Mesendoderm (in vitro differentiated cells): Measurements from ENCODE around the gene ST3GAL6.

Experiments
- DNase-seq: peaks from one replicate; pipeline ENCODE4 v3.0.0; 2013
- H2AK5ac ChIP-seq: 2 replicates; pipeline ENCODE4 v1.6.1; 2013; ENCODE audit warnings: low read length, inconsistent platforms
- H2BK120ac ChIP-seq: 2 replicates; pipeline ENCODE4 v1.6.1; 2013; ENCODE audit warnings: low read depth, mild to moderate bottlenecking, low read length, moderate library complexity, mixed read lengths
- H2BK15ac ChIP-seq: replicated peaks from 2 replicates; pipeline ENCODE4 v1.6.1; 2013; ENCODE audit warnings: low read depth, mild to moderate bottlenecking, moderate library complexity
- H2BK5ac ChIP-seq: 2 replicates; pipeline ENCODE4 v1.6.1; 2013; ENCODE audit warnings: low read length, inconsistent platforms
- H3K18ac ChIP-seq: 2 replicates; pipeline ENCODE4 v1.6.1; 2013; ENCODE audit warnings: mild to moderate bottlenecking, low read length, mixed read lengths
- H3K23ac ChIP-seq: one replicate; pipeline ENCODE4 v1.6.1; 2013; ENCODE audit warnings: low read length
- H3K27ac ChIP-seq: 2 replicates; pipeline ENCODE4 v1.5.1; 2013; ENCODE audit warnings: low read depth, mild to moderate bottlenecking, inconsistent platforms, low read length, moderate library complexity
- H3K27me3 ChIP-seq: 2 replicates; pipeline ENCODE4 v1.6.1; 2013; ENCODE audit warnings: low read length, control low read depth, mild to moderate bottlenecking, inconsistent platforms; ENCODE audit not compliant: insufficient read depth, poor library complexity
- H3K36me3 ChIP-seq: 2 replicates; pipeline ENCODE4 v1.6.1; 2013; ENCODE audit warnings: low read length, inconsistent platforms; ENCODE audit not compliant: control insufficient read depth, insufficient read depth
- H3K4ac ChIP-seq: one replicate; pipeline ENCODE4 v1.6.1; 2013; ENCODE audit warnings: low read depth, mild to moderate bottlenecking, low read length, moderate library complexity
- H3K4me1 ChIP-seq: 2 replicates; pipeline ENCODE4 v1.6.1; 2013; ENCODE audit warnings: low read depth, low read length, inconsistent platforms; ENCODE audit not compliant: control insufficient read depth
- H3K4me2 ChIP-seq: 2 replicates; pipeline ENCODE4 v1.6.1; 2013; ENCODE audit warnings: low read length
- H3K4me3 ChIP-seq: 2 replicates; pipeline ENCODE4 v1.5.1; 2013; ENCODE audit warnings: mild to moderate bottlenecking, low read length
- H3K56ac ChIP-seq: one replicate; pipeline ENCODE4 v1.6.1; 2013; ENCODE audit warnings: low read length
- H3K79me1 ChIP-seq: 2 replicates; pipeline ENCODE4 v1.6.1; 2013; ENCODE audit warnings: low read length, inconsistent platforms
- H3K79me2 ChIP-seq: 2 replicates; pipeline ENCODE4 v1.6.1; 2013; ENCODE audit warnings: mild to moderate bottlenecking, low read length; ENCODE audit not compliant: control insufficient read depth, insufficient read depth
- H3K9ac ChIP-seq: 2 replicates; pipeline ENCODE4 v1.6.1; 2013; ENCODE audit warnings: low read length, inconsistent platforms
- H4K5ac ChIP-seq: one replicate; pipeline ENCODE4 v1.6.1; 2013; ENCODE audit warnings: low read length
- H4K8ac ChIP-seq: one replicate; pipeline ENCODE4 v1.6.1; 2013; ENCODE audit warnings: low read depth, mild to moderate bottlenecking, control low read depth, low read length, moderate library complexity
- WGBS: extraction: QIAGEN DNeasy Blood & Tissue Kit; methylation state at CpG from one replicate; pipeline ENCODE4 v1.1.7; 2013; ENCODE audit warnings: low lambda C conversion rate, missing lambda C conversion rate; ENCODE audit not compliant: insufficient coverage; ENCODE audit errors: extremely low coverage; 5-methylcytosine and 5-hydroxymethylcytosine counted together

The ST3GAL6 gene

GRCh38 chr3:98731720-98732285 is 31.3 kb upstream of the ST3GAL6 start:
- no peak overlapping the region for H4K5ac ChIP-seq
- no peak for DNase-seq
- H3K79me2 ChIP-seq, result peaks cover 1% of the 10 kb centered on the region
- H2BK120ac ChIP-seq, result no peak overlapping the region
- H3K4ac ChIP-seq, result no peak overlapping the region
- no CpG with 5 or more reads among the region's 12 CpGs for WGBS
- no peaks in the 10 kb centered on the region for H3K36me3 ChIP-seq
- H3K9ac ChIP-seq, result peak overlapping the region; percentile 77
- H3K27ac ChIP-seq, result no peak overlapping the region
- no peak overlapping the region for H2AK5ac ChIP-seq
- H2BK5ac ChIP-seq, result no peak overlapping the region
- H3K23ac ChIP-seq, result no peak overlapping the region
- peaks cover 2% of the 10 kb centered on the region for H3K4me1 ChIP-seq
- H3K79me1 ChIP-seq, result peaks cover 6% of the 10 kb centered on the region
- H3K4me2 ChIP-seq, result peak overlapping the region; percentile 82
- H3K4me3 ChIP-seq, result peak overlapping the region; percentile 16
- no peaks in the 10 kb centered on the region for H3K27me3 ChIP-seq
- H4K8ac ChIP-seq, result no peak overlapping the region
- H3K56ac ChIP-seq, result peak overlapping the region; percentile 94
- no peak overlapping the region for H2BK15ac ChIP-seq
- no peak overlapping the region for H3K18ac ChIP-seq

DNA sequence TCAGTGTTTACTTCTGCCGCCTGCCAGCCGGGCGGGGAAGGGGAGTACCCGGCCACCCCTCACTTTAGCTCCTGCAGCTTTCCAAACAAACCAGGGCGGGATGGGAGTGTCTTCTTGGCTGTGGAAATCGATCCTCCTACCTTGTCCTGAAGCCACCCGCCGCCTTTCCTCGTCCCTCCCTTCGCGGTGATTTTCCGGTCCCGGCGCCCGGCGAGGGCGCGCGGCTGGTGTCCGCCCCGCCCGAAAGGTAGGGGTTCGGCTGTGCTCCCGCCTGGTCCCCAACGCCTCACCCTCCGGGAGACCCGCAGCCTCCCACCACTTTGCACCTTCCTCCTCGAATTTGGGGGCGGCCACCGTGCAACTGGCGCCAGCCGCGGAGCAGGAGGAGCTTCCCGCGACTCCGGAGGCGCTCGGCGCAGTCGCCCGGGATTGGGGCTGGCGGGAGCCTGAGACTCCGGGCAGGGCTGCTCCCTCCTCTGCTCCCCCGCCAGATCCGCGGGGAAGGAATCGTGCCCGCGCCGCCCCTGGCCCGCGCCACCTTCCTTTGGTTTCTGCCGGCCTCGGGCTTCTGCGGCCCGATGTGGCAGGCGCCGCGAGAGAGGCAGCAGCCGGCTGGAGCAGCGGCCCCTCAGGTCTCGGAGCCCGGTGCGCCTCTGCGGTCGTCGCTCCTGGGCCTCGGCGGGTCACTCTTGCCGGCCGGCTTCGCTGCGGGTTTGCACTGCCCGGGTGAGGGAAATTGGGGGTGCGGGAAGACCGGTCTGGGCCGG is 30.7 kb upstream of the ST3GAL6 start:
- Histone ChIP-seq H3K9ac (peak overlapping the region; percentile 77), H3K4ac (no peak overlapping the region), H3K56ac (peak overlapping the region; percentile 94), H3K4me2 (peak overlapping the region; percentile 82), H3K27ac (peak overlapping the region; percentile 42), H2BK5ac (peak overlapping the region; percentile 35), H3K23ac (peak overlapping the region; percentile 94), H2BK15ac (no peak overlapping the region), H3K36me3 (no peaks in the 10 kb centered on the region), H2AK5ac (no peak overlapping the region), H3K18ac (peak overlapping the region; percentile 57), H3K27me3 (no peaks in the 10 kb centered on the region), H3K79me2 (peaks cover 1% of the 10 kb centered on the region), H3K4me3 (peak overlapping the region; percentile 59), H4K5ac (no peak overlapping the region), H4K8ac (no peak overlapping the region), H2BK120ac (peak overlapping the region; percentile 16), H3K4me1 (peaks cover 2% of the 10 kb centered on the region), H3K79me1 (peaks cover 6% of the 10 kb centered on the region)
- no CpG with 5 or more reads among the region's 77 CpGs for WGBS
- peak; percentile 89 for DNase-seq

GRCh38 chr3:98733053-98733811 is 29.9 kb upstream of the ST3GAL6 start:
- no CpG with 5 or more reads among the region's 44 CpGs for WGBS
- Histone ChIP-seq H3K36me3 (no peaks in the 10 kb centered on the region), H4K8ac (no peak overlapping the region), H3K4me1 (peaks cover 2% of the 10 kb centered on the region), H3K56ac (peak overlapping the region; percentile 94), H3K79me2 (peaks cover 1% of the 10 kb centered on the region), H3K18ac (peak overlapping the region; percentile 57), H2BK15ac (no peak overlapping the region), H3K9ac (peak overlapping the region; percentile 77), H3K27me3 (no peaks in the 10 kb centered on the region), H3K23ac (no peak overlapping the region), H2BK120ac (peak overlapping the region; percentile 16), H3K27ac (peak overlapping the region; percentile 42), H3K4ac (no peak overlapping the region), H2BK5ac (no peak overlapping the region), H3K4me2 (peak overlapping the region; percentile 82), H4K5ac (no peak overlapping the region), H2AK5ac (no peak overlapping the region), H3K4me3 (peak overlapping the region; percentile 59), H3K79me1 (peaks cover 6% of the 10 kb centered on the region)
- DNase-seq, result peak; percentile 66

- Histone ChIP-seq H3K27ac (no peak overlapping the region), H2AK5ac (no peak overlapping the region), H3K79me2 (peaks cover 1% of the 10 kb centered on the region), H3K36me3 (no peaks in the 10 kb centered on the region), H3K27me3 (no peaks in the 10 kb centered on the region), H2BK5ac (no peak overlapping the region), H3K4me2 (peak overlapping the region; percentile 82), H3K56ac (peak overlapping the region; percentile 94), H3K23ac (no peak overlapping the region), H3K4me1 (peaks cover 2% of the 10 kb centered on the region), H4K5ac (no peak overlapping the region), H4K8ac (no peak overlapping the region), H3K18ac (peak overlapping the region; percentile 73), H3K4ac (no peak overlapping the region), H3K79me1 (peaks cover 6% of the 10 kb centered on the region), H2BK15ac (no peak overlapping the region), H2BK120ac (no peak overlapping the region), H3K4me3 (peak overlapping the region; percentile 59), H3K9ac (peak overlapping the region; percentile 77)
- WGBS, result no CpG with 5 or more reads among the region's 15 CpGs
- peak; percentile 32 for DNase-seq
Observed at GRCh38 chr3:98733812-98734281, 29.3 kb upstream of the ST3GAL6 start.

GRCh38 chr3:98734306-98734705 is 28.8 kb upstream of the ST3GAL6 start:
- peaks cover 6% of the 10 kb centered on the region for H3K79me1 ChIP-seq
- H3K27ac ChIP-seq, result no peak overlapping the region
- H3K4me2 ChIP-seq, result no peak overlapping the region
- WGBS, result no CpG with 5 or more reads among the region's 4 CpGs
- H2BK5ac ChIP-seq, result no peak overlapping the region
- DNase-seq, result no peak
- no peak overlapping the region for H3K23ac ChIP-seq
- H4K5ac ChIP-seq, result no peak overlapping the region
- H3K27me3 ChIP-seq, result no peaks in the 10 kb centered on the region
- H3K4me3 ChIP-seq, result no peak overlapping the region
- H3K4me1 ChIP-seq, result peaks cover 2% of the 10 kb centered on the region
- H3K56ac ChIP-seq, result no peak overlapping the region
- peaks cover 1% of the 10 kb centered on the region for H3K79me2 ChIP-seq
- H2AK5ac ChIP-seq, result no peak overlapping the region
- H4K8ac ChIP-seq, result no peak overlapping the region
- H3K36me3 ChIP-seq, result no peaks in the 10 kb centered on the region
- no peak overlapping the region for H2BK120ac ChIP-seq
- H2BK15ac ChIP-seq, result no peak overlapping the region
- no peak overlapping the region for H3K9ac ChIP-seq
- no peak overlapping the region for H3K4ac ChIP-seq
- H3K18ac ChIP-seq, result no peak overlapping the region
